SK-N-SH (cell line): ENCODE data around the gene COL26A1. TPM values are rescaled to one million over a fixed set of nuclear protein-coding genes. Genes with fewer than 3 reads are reported as not detected.

Experiments
- CTCF ChIA-PET: fragments of 300-600, 350-600 bp; formaldehyde crosslinking; extraction: SDS; loops from one replicate; lab custom pipeline; 2021; lab: Yijun Ruan, JAX
- POLR2A ChIA-PET: fragments of 350-600 bp; sonication (Branson Sonifier 250); formaldehyde crosslinking; extraction: SDS; loops from one replicate; lab custom pipeline; 2020; ENCODE audit warnings: antibody characterized with exemption, inconsistent platforms; lab: Yijun Ruan, JAX
- DNase-seq: peaks from one replicate; pipeline ENCODE4 v3.0.0; 2012
- H2AFZ ChIP-seq: fragments of 200-600 bp; sonication (generic); 2 replicates; pipeline ENCODE4 v1.8.1; 2016; ENCODE audit warnings: antibody characterized with exemption, mild to moderate bottlenecking, low read depth
- H3F3A ChIP-seq: fragments of 200-600 bp; sonication (generic); replicated peaks from 2 replicates; pipeline ENCODE3; 2016; ENCODE audit warnings: antibody characterized with exemption, mild to moderate bottlenecking; ENCODE audit not compliant: insufficient read depth
- H3K27ac ChIP-seq, 2 experiments: fragments of 200-500 bp in 1 of 2; fragments of 200-600 bp in 1 of 2; sonication (Bioruptor generic) in 1 of 2; sonication (generic), shearing (Covaris generic) in 1 of 2; 2 replicates each; pipeline versions ENCODE4 v1.5.1 to v1.6.1; 2014 to 2016; ENCODE audit warnings: low read depth in 2 of 2, inconsistent platforms in 1 of 2, low read length in 1 of 2, mild to moderate bottlenecking in 1 of 2, mixed read lengths in 1 of 2
- H3K27me3 ChIP-seq: fragments of 200-600 bp; sonication (generic), shearing (Covaris generic); 2 replicates; pipeline ENCODE4 v1.6.1; 2016; ENCODE audit warnings: mixed run types; ENCODE audit not compliant: insufficient read depth
- H3K36me3 ChIP-seq, 2 experiments: fragments of 200-500 bp in 1 of 2; fragments of 200-600 bp in 1 of 2; sonication (Bioruptor generic) in 1 of 2; sonication (generic) in 1 of 2; replicated peaks in 1 of 2; 2 replicates each; pipeline versions ENCODE3 to v1.5.1; 2014 to 2016; ENCODE audit warnings: low read length in 1 of 2, mild to moderate bottlenecking in 1 of 2; ENCODE audit not compliant: insufficient read depth in 2 of 2, control insufficient read depth in 1 of 2
- H3K4me1 ChIP-seq, 2 experiments: fragments of 200-500 bp in 1 of 2; fragments of 200-600 bp in 1 of 2; sonication (Bioruptor generic) in 1 of 2; sonication (generic), shearing (Covaris generic) in 1 of 2; 2 replicates each; pipeline versions ENCODE4 v1.5.1 to v1.6.1; 2014 to 2016; ENCODE audit warnings: low read depth in 1 of 2, low read length in 1 of 2, mixed run types in 1 of 2; ENCODE audit not compliant: insufficient read depth in 2 of 2, control insufficient read depth in 1 of 2
- H3K4me2 ChIP-seq: fragments of 200-600 bp; sonication (generic), shearing (Covaris generic); 2 replicates; pipeline ENCODE4 v1.6.1; 2017; ENCODE audit warnings: mixed run types
- H3K4me3 ChIP-seq, 2 experiments: fragments of 200-500 bp in 1 of 2; fragments of 200-600 bp in 1 of 2; sonication (Bioruptor generic) in 1 of 2; sonication (generic), shearing (Covaris generic) in 1 of 2; 2 replicates each; pipeline versions ENCODE4 v1.5.1 to v1.8.1; 2014 to 2016; ENCODE audit warnings: low read depth in 2 of 2, inconsistent platforms in 1 of 2, low read length in 1 of 2, mild to moderate bottlenecking in 1 of 2, mixed read lengths in 1 of 2, moderate library complexity in 1 of 2
- H3K79me2 ChIP-seq: fragments of 200-600 bp; sonication (generic); 2 replicates; pipeline ENCODE4 v1.8.1; 2017; ENCODE audit warnings: mild to moderate bottlenecking; ENCODE audit not compliant: insufficient read depth
- H3K9ac ChIP-seq: fragments of 200-600 bp; sonication (generic); 2 replicates; pipeline ENCODE4 v1.6.1; 2017; ENCODE audit warnings: mixed run types
- H3K9me2 ChIP-seq: fragments of 200-600 bp; sonication (generic); 2 replicates; pipeline ENCODE4 v1.6.1; 2017; ENCODE audit warnings: mixed run types
- H3K9me3 ChIP-seq: fragments of 200-600 bp; sonication (generic); 2 replicates; pipeline ENCODE4 v1.6.1; 2017; ENCODE audit warnings: mixed run types, mild to moderate bottlenecking, moderate library complexity
- H4K20me1 ChIP-seq: fragments of 200-600 bp; sonication (generic); 2 replicates; pipeline ENCODE4 v1.6.1; 2017; ENCODE audit warnings: mild to moderate bottlenecking, mixed run types; ENCODE audit not compliant: insufficient read depth
- CHD2 ChIP-seq: fragments of 150-350 bp; IDR thresholded peaks from 2 replicates; pipeline ENCODE4 v1.6.1; 2018; ENCODE audit warnings: low read length; ENCODE audit not compliant: partially characterized antibody
- FOSL2 ChIP-seq: IDR thresholded peaks from 2 replicates; pipeline ENCODE4 v1.4.0; 2012; ENCODE audit warnings: low read depth, mild to moderate bottlenecking, moderate library complexity, borderline replicate concordance
- FOXJ3 ChIP-seq: sonication (generic); formaldehyde crosslinking; IDR thresholded peaks from 2 replicates; pipeline ENCODE4 v1.5.1; 2020; ENCODE audit warnings: mild to moderate bottlenecking, missing genetic modification reagents
- JUND ChIP-seq: IDR thresholded peaks from 2 replicates; pipeline ENCODE4 v1.4.0; 2012
- MXI1 ChIP-seq: IDR thresholded peaks from 2 replicates; pipeline ENCODE4 v1.6.1; 2012; ENCODE audit warnings: mild to moderate bottlenecking, low read depth, low read length, improper control_type of control experiment
- NFIC ChIP-seq: IDR thresholded peaks from 2 replicates; pipeline ENCODE4 v1.4.0; 2012; ENCODE audit warnings: borderline replicate concordance
- POLR2AphosphoS5 ChIP-seq: IDR thresholded peaks from 2 replicates; pipeline ENCODE4 v1.6.1; 2012; ENCODE audit warnings: low read depth, low read length
- RAD21 ChIP-seq: IDR thresholded peaks from 2 replicates; pipeline ENCODE4 v1.6.1; 2012; ENCODE audit warnings: mild to moderate bottlenecking, low read length
- TAF1 ChIP-seq: IDR thresholded peaks from 2 replicates; pipeline ENCODE4 v1.6.1; 2012; ENCODE audit warnings: low read depth, mild to moderate bottlenecking, low read length, moderate library complexity, borderline replicate concordance
- TCF12 ChIP-seq: IDR thresholded peaks from 2 replicates; pipeline ENCODE4 v1.4.0; 2012
- TEAD4 ChIP-seq: IDR thresholded peaks from 2 replicates; pipeline ENCODE4 v1.4.0; 2012; ENCODE audit warnings: mild to moderate bottlenecking, borderline replicate concordance; ENCODE audit not compliant: insufficient read depth
- WGBS: methylation state at CpG from one replicate; pipeline ENCODE4 v1.1.6; 2017; ENCODE audit warnings: low lambda C conversion rate; 5-methylcytosine and 5-hydroxymethylcytosine counted together
- polyA plus RNA-seq, 3 experiments: library from polyadenylated mRNA; depleted of rRNA; stranded (reverse); fragments of >200 nt; gene quantifications; 2 replicates each; pipeline ENCODE4 v1.2.3, GENCODE V29; 2012
- TF ChIP-seq, protein P1 (sequence below): IDR thresholded peaks from 2 replicates; pipeline ENCODE4 v1.4.0; 2012; ENCODE audit warnings: low read depth, borderline replicate concordance
- TF ChIP-seq, protein P2 (sequence below): IDR thresholded peaks from 2 replicates; pipeline ENCODE4 v1.4.0; 2012; ENCODE audit warnings: low read depth
- TF ChIP-seq, protein P3 (sequence below): IDR thresholded peaks from 2 replicates; pipeline ENCODE4 v1.6.1; 2012; ENCODE audit warnings: mild to moderate bottlenecking, low read depth, low read length, moderate library complexity

Gene COL26A1
- polyA plus RNA-seq, 1 of the 3 experiments (the other 2 are of a cell fraction): 0.05 TPM

DNA sequence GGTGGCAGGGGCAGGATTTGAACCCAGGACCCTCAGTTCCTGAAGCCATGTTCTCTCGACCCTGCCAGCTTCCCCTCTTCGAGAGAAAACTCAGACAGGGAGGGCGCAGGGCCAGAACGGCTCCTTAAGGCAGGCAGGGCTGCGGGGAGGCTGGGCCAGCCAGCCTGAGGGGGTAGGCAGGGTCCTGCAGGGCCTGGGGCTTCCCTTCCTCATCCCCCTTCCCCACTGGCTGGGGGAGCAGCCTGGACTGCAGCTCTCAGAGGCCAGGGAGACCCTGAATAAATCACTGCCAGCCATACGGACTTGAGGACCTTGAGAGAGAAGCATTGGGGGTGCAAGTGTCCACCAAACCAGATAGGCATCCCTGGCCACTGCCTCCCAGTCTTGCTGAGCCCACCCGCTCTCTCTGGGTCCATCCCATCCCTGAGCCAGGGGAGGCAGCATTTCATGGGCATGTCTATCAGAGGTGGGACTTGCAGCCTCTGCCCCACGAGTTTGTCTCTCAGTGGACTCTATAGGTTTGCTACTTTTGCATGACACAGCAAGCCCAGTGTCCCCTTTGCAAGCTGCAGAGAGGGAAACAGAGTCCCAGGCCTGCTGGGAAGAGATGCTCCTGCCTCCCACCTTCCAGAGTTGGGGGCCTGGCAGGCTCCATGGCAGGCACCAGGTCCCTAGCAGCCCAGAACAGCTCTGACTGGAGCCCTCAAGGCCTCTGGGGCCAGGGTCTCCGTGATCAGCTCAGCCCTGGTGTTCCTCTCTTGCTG, 195.5 kb downstream of the COL26A1 start:
- no peaks in the 10 kb centered on the region for H3K36me3 ChIP-seq
- no peak overlapping the region for H3K9ac ChIP-seq
- DNase-seq: no peak
- no peak overlapping the region for H3K27ac ChIP-seq
- no peaks in the 10 kb centered on the region for H3F3A ChIP-seq
- ChIA-PET POLR2A (no interaction called here), CTCF (interaction anchor here (0.6 to 4.2 kb wide), 6 partner anchors 9 to 548 kb away, joined by 3 to 35 read pairs (median 8); no protein-coding TSS in a partner anchor)
- H3K4me1 ChIP-seq: no peaks in the 10 kb centered on the region
- no peaks in the 10 kb centered on the region for H4K20me1 ChIP-seq
- H3K9me2 ChIP-seq: no peaks in the 10 kb centered on the region
- WGBS: 56% methylated on average over 8 of the region's 9 CpGs
- H2AFZ ChIP-seq: no peak overlapping the region
- H3K4me3 ChIP-seq: no peak overlapping the region
- TF ChIP-seq CHD2 (no peak), FOSL2 (no peak), MXI1 (no peak), NFIC (no peak), TEAD4 (no peak), FOXJ3 (no peak), JUND (no peak), TAF1 (no peak), TCF12 (no peak), POLR2AphosphoS5 (no peak), RAD21 (no peak)
- TF ChIP-seq, protein P1, sequence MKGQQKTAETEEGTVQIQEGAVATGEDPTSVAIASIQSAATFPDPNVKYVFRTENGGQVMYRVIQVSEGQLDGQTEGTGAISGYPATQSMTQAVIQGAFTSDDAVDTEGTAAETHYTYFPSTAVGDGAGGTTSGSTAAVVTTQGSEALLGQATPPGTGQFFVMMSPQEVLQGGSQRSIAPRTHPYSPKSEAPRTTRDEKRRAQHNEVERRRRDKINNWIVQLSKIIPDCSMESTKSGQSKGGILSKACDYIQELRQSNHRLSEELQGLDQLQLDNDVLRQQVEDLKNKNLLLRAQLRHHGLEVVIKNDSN: no peak
- TF ChIP-seq, protein P2, sequence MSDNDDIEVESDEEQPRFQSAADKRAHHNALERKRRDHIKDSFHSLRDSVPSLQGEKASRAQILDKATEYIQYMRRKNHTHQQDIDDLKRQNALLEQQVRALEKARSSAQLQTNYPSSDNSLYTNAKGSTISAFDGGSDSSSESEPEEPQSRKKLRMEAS: no peak
- TF ChIP-seq, protein P3, sequence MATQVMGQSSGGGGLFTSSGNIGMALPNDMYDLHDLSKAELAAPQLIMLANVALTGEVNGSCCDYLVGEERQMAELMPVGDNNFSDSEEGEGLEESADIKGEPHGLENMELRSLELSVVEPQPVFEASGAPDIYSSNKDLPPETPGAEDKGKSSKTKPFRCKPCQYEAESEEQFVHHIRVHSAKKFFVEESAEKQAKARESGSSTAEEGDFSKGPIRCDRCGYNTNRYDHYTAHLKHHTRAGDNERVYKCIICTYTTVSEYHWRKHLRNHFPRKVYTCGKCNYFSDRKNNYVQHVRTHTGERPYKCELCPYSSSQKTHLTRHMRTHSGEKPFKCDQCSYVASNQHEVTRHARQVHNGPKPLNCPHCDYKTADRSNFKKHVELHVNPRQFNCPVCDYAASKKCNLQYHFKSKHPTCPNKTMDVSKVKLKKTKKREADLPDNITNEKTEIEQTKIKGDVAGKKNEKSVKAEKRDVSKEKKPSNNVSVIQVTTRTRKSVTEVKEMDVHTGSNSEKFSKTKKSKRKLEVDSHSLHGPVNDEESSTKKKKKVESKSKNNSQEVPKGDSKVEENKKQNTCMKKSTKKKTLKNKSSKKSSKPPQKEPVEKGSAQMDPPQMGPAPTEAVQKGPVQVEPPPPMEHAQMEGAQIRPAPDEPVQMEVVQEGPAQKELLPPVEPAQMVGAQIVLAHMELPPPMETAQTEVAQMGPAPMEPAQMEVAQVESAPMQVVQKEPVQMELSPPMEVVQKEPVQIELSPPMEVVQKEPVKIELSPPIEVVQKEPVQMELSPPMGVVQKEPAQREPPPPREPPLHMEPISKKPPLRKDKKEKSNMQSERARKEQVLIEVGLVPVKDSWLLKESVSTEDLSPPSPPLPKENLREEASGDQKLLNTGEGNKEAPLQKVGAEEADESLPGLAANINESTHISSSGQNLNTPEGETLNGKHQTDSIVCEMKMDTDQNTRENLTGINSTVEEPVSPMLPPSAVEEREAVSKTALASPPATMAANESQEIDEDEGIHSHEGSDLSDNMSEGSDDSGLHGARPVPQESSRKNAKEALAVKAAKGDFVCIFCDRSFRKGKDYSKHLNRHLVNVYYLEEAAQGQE: no peak
- TF ChIP-seq, all 33 proteins: peak for 0
- Histone ChIP-seq H3K4me2 (no peak overlapping the region), H3K27me3 (peaks cover 24% of the 10 kb centered on the region), H3K79me2 (no peaks in the 10 kb centered on the region), H3K9me3 (no peaks in the 10 kb centered on the region)
